KMS-11 (cell line): Measurements from ENCODE around the gene CD4.

Source experiments
- H2AFZ ChIP-seq: fragments of 200-600 bp; sonication (generic); 2 replicates; pipeline ENCODE4 v1.6.1; 2016; ENCODE audit warnings: antibody characterized with exemption, mixed run types, low read depth
- H3K27ac ChIP-seq: fragments of 200-600 bp; sonication (generic); 2 replicates; pipeline ENCODE4 v1.6.1; 2016; ENCODE audit warnings: mild to moderate bottlenecking, mixed run types
- H3K27me3 ChIP-seq: fragments of 200-600 bp; sonication (generic); 2 replicates; pipeline ENCODE4 v1.6.1; 2017; ENCODE audit warnings: mild to moderate bottlenecking, low read depth, mixed run types, moderate library complexity; ENCODE audit not compliant: insufficient read depth
- H3K36me3 ChIP-seq: fragments of 200-600 bp; sonication (generic); 2 replicates; pipeline ENCODE4 v1.6.1; 2017; ENCODE audit warnings: mild to moderate bottlenecking, mixed run types; ENCODE audit not compliant: insufficient read depth
- H3K4me1 ChIP-seq: fragments of 200-600 bp; sonication (generic); 2 replicates; pipeline ENCODE4 v1.6.1; 2016; ENCODE audit warnings: mild to moderate bottlenecking, low read depth, mixed run types; ENCODE audit not compliant: poor library complexity, severe bottlenecking
- H3K4me2 ChIP-seq: fragments of 200-600 bp; sonication (generic); 2 replicates; pipeline ENCODE4 v1.7.0; 2016; ENCODE audit warnings: mild to moderate bottlenecking, mixed run types
- H3K4me3 ChIP-seq: fragments of 200-600 bp; sonication (generic); IDR thresholded peaks from 2 replicates; pipeline ENCODE4 v1.6.1; 2017; ENCODE audit warnings: low read depth, low read length, mixed read lengths; ENCODE audit not compliant: insufficient read depth
- H3K79me2 ChIP-seq: fragments of 200-600 bp; sonication (generic); 2 replicates; pipeline ENCODE4 v1.6.1; 2016; ENCODE audit warnings: low read depth, mixed run types; ENCODE audit not compliant: insufficient read depth
- H3K9ac ChIP-seq: fragments of 200-600 bp; sonication (generic); 2 replicates; pipeline ENCODE4 v1.6.1; 2016; ENCODE audit warnings: mild to moderate bottlenecking, mixed run types
- H4K20me1 ChIP-seq: fragments of 200-600 bp; sonication (generic); 2 replicates; pipeline ENCODE4 v1.6.1; 2016; ENCODE audit warnings: mild to moderate bottlenecking, mixed run types; ENCODE audit not compliant: insufficient read depth
- CTCF ChIP-seq: fragments of 200-600 bp; sonication (generic); conservative IDR thresholded peaks from 2 replicates; pipeline ENCODE4 v1.6.1; 2017; ENCODE audit warnings: low read depth, mild to moderate bottlenecking, antibody characterized with exemption, low read length, moderate library complexity, mixed read lengths

Gene CD4

GRCh38 chr12:6818645-6819044, 29.3 kb downstream of the CD4 start:
- Histone ChIP-seq H3K4me2 (no peak overlapping the region), H3K27ac (no peak overlapping the region), H3K4me1 (no peaks in the 10 kb centered on the region), H3K79me2 (no peaks in the 10 kb centered on the region), H3K36me3 (no peaks in the 10 kb centered on the region), H4K20me1 (no peaks in the 10 kb centered on the region), H3K4me3 (no peak overlapping the region), H3K9ac (no peak overlapping the region), H2AFZ (no peak overlapping the region), H3K27me3 (peaks cover 37% of the 10 kb centered on the region)
- no peak for TF ChIP-seq CTCF

GRCh38 chr12:6819106-6820030, 30.0 kb downstream of the CD4 start:
- no peak overlapping the region for H3K4me3 ChIP-seq
- no peak overlapping the region for H2AFZ ChIP-seq

GRCh38 chr12:6820166-6820565, 30.8 kb downstream of the CD4 start:
- Histone ChIP-seq H4K20me1 (no peaks in the 10 kb centered on the region), H3K79me2 (no peaks in the 10 kb centered on the region), H3K4me2 (no peak overlapping the region), H3K4me3 (no peak overlapping the region), H3K4me1 (no peaks in the 10 kb centered on the region), H3K27me3 (peaks cover 48% of the 10 kb centered on the region), H3K27ac (no peak overlapping the region), H3K9ac (no peak overlapping the region), H2AFZ (no peak overlapping the region), H3K36me3 (no peaks in the 10 kb centered on the region)
- no peak for TF ChIP-seq CTCF

More at GRCh38 chr12:6819106-6820030, 30.0 kb downstream of the CD4 start:
- Histone ChIP-seq H3K9ac (no peak overlapping the region), H3K4me1 (no peaks in the 10 kb centered on the region), H4K20me1 (no peaks in the 10 kb centered on the region), H3K79me2 (no peaks in the 10 kb centered on the region), H3K4me2 (no peak overlapping the region), H3K36me3 (no peaks in the 10 kb centered on the region), H3K27ac (no peak overlapping the region), H3K27me3 (peaks cover 44% of the 10 kb centered on the region)
- no peak for TF ChIP-seq CTCF

- Histone ChIP-seq H3K79me2 (no peaks in the 10 kb centered on the region), H3K4me3 (no peak within 1 kb of the TSS), H3K27ac (no peak within 1 kb of the TSS), H4K20me1 (no peaks in the 10 kb centered on the region), H3K36me3 (no peaks in the 10 kb centered on the region), H2AFZ (no peak within 1 kb of the TSS), H3K9ac (no peak within 1 kb of the TSS), H3K27me3 (peaks cover 60% of the 10 kb centered on the region), H3K4me2 (no peak within 1 kb of the TSS), H3K4me1 (peaks cover 6% of the 10 kb centered on the region)
- TF ChIP-seq CTCF = no peak
These were observed 32.5 kb downstream of the CD4 start, which contains the start of gene GPR162 for GRCh38 chr12:6821591-6822425. TSS of gene GPR162 (plus strand) at chr12:6821821. CDS start at chr12:6823899, 2,078 bp downstream.
